ENCODE results near the gene FAM217B. TPM values are rescaled to one million over a fixed set of nuclear protein-coding genes. Genes with fewer than 3 reads are reported as not detected.

Gene FAM217B
- total and polyA plus RNA-seq, 2 of the 8 experiments (the other 6 are each of a cell fraction or from before 2014, with no cell fraction given), result 5.4 to 28.5 TPM

DNA sequence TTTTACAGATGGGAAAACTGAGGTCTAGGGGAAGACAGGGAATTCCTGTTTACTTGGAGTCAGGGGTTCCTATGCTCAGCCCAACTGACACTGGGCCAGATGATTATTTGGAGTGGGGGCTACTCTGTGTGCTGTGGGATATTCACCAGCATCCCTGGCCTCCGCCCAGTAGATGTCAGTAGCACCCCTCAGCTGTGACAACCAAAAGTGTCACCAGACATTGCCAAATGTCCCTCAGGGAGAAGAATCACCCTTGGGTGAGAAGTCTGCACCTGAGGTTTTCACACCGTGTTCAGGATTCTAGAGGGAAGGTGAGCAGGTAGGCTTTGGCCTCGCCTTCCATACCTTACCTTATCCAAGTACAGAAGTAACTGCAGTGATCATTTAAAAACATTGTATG is 45.7 kb downstream of the FAM217B start:
- Histone ChIP-seq H3K18ac (ENCODE audit: extremely low read depth, low read length) (no peak overlapping the region), H3K23ac (ENCODE audit: insufficient read length) (no peak overlapping the region), H3K4ac (replicated peaks; ENCODE audit: insufficient read length, low read depth, low read length) (no peak overlapping the region), H2BK5ac (ENCODE audit: low read depth, low read length) (no peak overlapping the region), H2BK15ac (ENCODE audit: low read length) (no peak overlapping the region), H4K5ac (ENCODE audit: insufficient read length, low read depth, low read length) (no peak overlapping the region), H4K20me1 (replicated peaks in 1 of 2; ENCODE audit: control insufficient read depth in 1 of 2, insufficient read depth in 2 of 2, low read length in 2 of 2) (no peaks in the 10 kb centered on the region), H3K14ac (ENCODE audit: insufficient read length) (no peak overlapping the region), H2AK5ac (ENCODE audit: low read depth, low read length) (no peak overlapping the region), H3K79me1 (ENCODE audit: low read depth, low read length) (no peaks in the 10 kb centered on the region), H2BK20ac (ENCODE audit: low read length) (no peak overlapping the region), H3K4me3 (ENCODE audit: extremely low read depth in 1 of 4, insufficient read depth in 2 of 4, low read depth in 3 of 4, low read length in 4 of 4) (no peak overlapping the region), H2BK120ac (replicated peaks; ENCODE audit: low read depth, low read length) (no peak overlapping the region), H3K27me3 (replicated peaks in 1 of 4; ENCODE audit: control insufficient read depth in 3 of 4, extremely low read depth in 1 of 4, insufficient read depth in 3 of 4, low read length in 3 of 4) (no peaks in the 10 kb centered on the region), H3K9ac (replicated peaks in 1 of 4; ENCODE audit: extremely low read depth in 1 of 4, low read depth in 3 of 4, low read length in 3 of 4) (no peak overlapping the region), H3K9me3 (ENCODE audit: insufficient read depth in 2 of 2, low read depth in 1 of 2, low read length in 1 of 2) (no peaks in the 10 kb centered on the region), H2AFZ (ENCODE audit: low read length) (no peak overlapping the region), H3K4me2 (ENCODE audit: insufficient read depth in 1 of 2, low read depth in 2 of 2, low read length in 2 of 2) (no peak overlapping the region), H4K8ac (ENCODE audit: extremely low read depth, insufficient read depth, low read length) (no peak overlapping the region), H3K79me2 (ENCODE audit: control insufficient read depth in 1 of 2, insufficient read depth in 2 of 2, low read length in 2 of 2) (no peaks in the 10 kb centered on the region), H3K23me2 (ENCODE audit: low read depth, low read length) (no peaks in the 10 kb centered on the region), H3K4me1 (replicated peaks in 1 of 4; ENCODE audit: control insufficient read depth in 3 of 4, insufficient read depth in 4 of 4, low read length in 3 of 4) (peaks cover 0 to 6% (median 2%) of the 10 kb centered on the region in 4 experiments; a peak in 3 of 7 replicates), H2BK12ac (ENCODE audit: low read depth, low read length) (no peak overlapping the region), H4K91ac (replicated peaks; ENCODE audit: insufficient read length, low read length) (no peak overlapping the region), H3K36me3 (ENCODE audit: control insufficient read depth in 2 of 4, insufficient read depth in 4 of 4, low read length in 3 of 4) (no peaks in the 10 kb centered on the region), H3K27ac (ENCODE audit: low read depth, low read length) (no peak overlapping the region), H3K56ac (replicated peaks; ENCODE audit: insufficient read length, low read depth, low read length) (no peak overlapping the region)
- ChIA-PET CTCF (ENCODE audit: partially characterized antibody) (interaction anchor here (0.6 to 2.0 kb wide), 5 partner anchors 10 to 1170 kb away, joined by 3 to 8 read pairs (median 4); partner anchors contain the start of gene SYCP2), POLR2A (ENCODE audit: partially characterized antibody) (no interaction called here)
- DNase-seq (ENCODE audit: low read depth in 1 of 2, low spot score in 2 of 2), result no peak
- 93% methylated on average over 3 of the region's 3 CpGs; no CpG with 5 or more reads in 1 of the 2 experiments for WGBS, 2 experiments (ENCODE audit: extremely low coverage in 1 of 2, insufficient coverage in 1 of 2, insufficient read length in 1 of 2, insufficient replicate concordance in 2 of 2, low coverage in 1 of 2, low lambda C conversion rate in 2 of 2, missing lambda C conversion rate in 1 of 2)
- TF ChIP-seq SRF (IDR thresholded peaks at IDR 0.05; ENCODE audit: low read depth, low read length) (no peak), RAD21 (IDR thresholded peaks at IDR 0.05 in 1 of 2, conservative IDR thresholded peaks at IDR 0.05 in 1 of 2; ENCODE audit: low read depth in 2 of 2, low read length in 2 of 2) (peak; percentile 50 to 67; a peak in 3 of 4 replicates)
- TF ChIP-seq, protein P1, sequence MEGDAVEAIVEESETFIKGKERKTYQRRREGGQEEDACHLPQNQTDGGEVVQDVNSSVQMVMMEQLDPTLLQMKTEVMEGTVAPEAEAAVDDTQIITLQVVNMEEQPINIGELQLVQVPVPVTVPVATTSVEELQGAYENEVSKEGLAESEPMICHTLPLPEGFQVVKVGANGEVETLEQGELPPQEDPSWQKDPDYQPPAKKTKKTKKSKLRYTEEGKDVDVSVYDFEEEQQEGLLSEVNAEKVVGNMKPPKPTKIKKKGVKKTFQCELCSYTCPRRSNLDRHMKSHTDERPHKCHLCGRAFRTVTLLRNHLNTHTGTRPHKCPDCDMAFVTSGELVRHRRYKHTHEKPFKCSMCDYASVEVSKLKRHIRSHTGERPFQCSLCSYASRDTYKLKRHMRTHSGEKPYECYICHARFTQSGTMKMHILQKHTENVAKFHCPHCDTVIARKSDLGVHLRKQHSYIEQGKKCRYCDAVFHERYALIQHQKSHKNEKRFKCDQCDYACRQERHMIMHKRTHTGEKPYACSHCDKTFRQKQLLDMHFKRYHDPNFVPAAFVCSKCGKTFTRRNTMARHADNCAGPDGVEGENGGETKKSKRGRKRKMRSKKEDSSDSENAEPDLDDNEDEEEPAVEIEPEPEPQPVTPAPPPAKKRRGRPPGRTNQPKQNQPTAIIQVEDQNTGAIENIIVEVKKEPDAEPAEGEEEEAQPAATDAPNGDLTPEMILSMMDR (IDR thresholded peaks at IDR 0.05; ENCODE audit: control extremely low read depth in 1 of 3, insufficient read depth in 1 of 3, low read depth in 1 of 3, low read length in 3 of 3), result peak; percentile 48 to 69 (median 58)
- FAIRE-seq, result peak; percentile 7

Measured in H1 (cell line).